DND-41 (cell line): ENCODE results near the gene XIAP.

Experiments used
- ATAC-seq: fragments of 200-7000 bp; cut with Tn5 transposase; 3 replicates; pipeline ENCODE4 v1.9.1; 2021; ENCODE audit warnings: low read depth; ENCODE audit not compliant: insufficient read depth
- DNase-seq: peaks from one replicate; pipeline ENCODE4 v3.0.0-alpha.2; 2020
- H2AFZ ChIP-seq: 2 replicates; pipeline ENCODE4 v1.6.0; 2012; ENCODE audit warnings: low read depth, low read length
- H3K27ac ChIP-seq: 2 replicates; pipeline ENCODE4 v1.5.1; 2012; ENCODE audit warnings: low read length, inconsistent platforms
- H3K27me3 ChIP-seq: fragments of 200-600 bp; sonication (generic); 2 replicates; pipeline ENCODE4 v1.6.0; 2012; ENCODE audit warnings: low read length, mild to moderate bottlenecking, inconsistent platforms; ENCODE audit not compliant: insufficient read depth, poor library complexity
- H3K36me3 ChIP-seq: 2 replicates; pipeline ENCODE4 v1.5.1; 2012; ENCODE audit warnings: low read length, inconsistent platforms; ENCODE audit not compliant: insufficient read depth
- H3K4me1 ChIP-seq: 2 replicates; pipeline ENCODE4 v1.5.1; 2012; ENCODE audit warnings: mild to moderate bottlenecking, low read length; ENCODE audit not compliant: insufficient read depth
- H3K4me2 ChIP-seq: 2 replicates; pipeline ENCODE4 v1.6.0; 2012; ENCODE audit warnings: mild to moderate bottlenecking, moderate library complexity, low read length, inconsistent platforms; ENCODE audit not compliant: insufficient read depth
- H3K4me3 ChIP-seq, 2 experiments: fragments of 200-600 bp in 1 of 2; shearing (Covaris generic) in 1 of 2; 2 replicates each; pipeline ENCODE4 v1.5.1; 2012 to 2016; ENCODE audit warnings: inconsistent platforms in 2 of 2, low read length in 2 of 2, mild to moderate bottlenecking in 2 of 2, low read depth in 1 of 2, moderate library complexity in 1 of 2
- H3K79me2 ChIP-seq: 2 replicates; pipeline ENCODE4 v1.6.0; 2012; ENCODE audit warnings: low read length, inconsistent platforms; ENCODE audit not compliant: insufficient read depth
- H3K9ac ChIP-seq: 2 replicates; pipeline ENCODE4 v1.6.0; 2012; ENCODE audit warnings: low read depth, mild to moderate bottlenecking, inconsistent platforms, low read length, moderate library complexity
- H3K9me3 ChIP-seq: 2 replicates; pipeline ENCODE4 v1.5.1; 2012; ENCODE audit warnings: low read length, moderate library complexity, mild to moderate bottlenecking, inconsistent platforms; ENCODE audit not compliant: insufficient read depth, severe bottlenecking
- H4K20me1 ChIP-seq: 2 replicates; pipeline ENCODE4 v1.6.0; 2012; ENCODE audit warnings: low read length; ENCODE audit not compliant: insufficient read depth
- EZH2 ChIP-seq: IDR thresholded peaks from 3 replicates; pipeline ENCODE4 v1.6.1; 2012; ENCODE audit warnings: borderline replicate concordance, low read depth, mild to moderate bottlenecking, moderate library complexity, low read length, inconsistent platforms; ENCODE audit not compliant: severe bottlenecking
- TF ChIP-seq, protein P1 (sequence below): IDR thresholded peaks from 2 replicates; pipeline ENCODE4 v1.5.1; 2012; ENCODE audit warnings: borderline replicate concordance, low read length, moderate library complexity, mild to moderate bottlenecking; ENCODE audit not compliant: poor library complexity, severe bottlenecking; ENCODE audit errors: extremely low read depth

XIAP gene

GRCh38 chrX:123906557-123907316 lies 46.9 kb downstream of the XIAP start:
- no peak for ATAC-seq
- H3K4me3 ChIP-seq = no peak overlapping the region
- no peak overlapping the region for H2AFZ ChIP-seq
- H4K20me1 ChIP-seq = no peaks in the 10 kb centered on the region
- TF ChIP-seq EZH2 = no peak
- TF ChIP-seq, protein P1, sequence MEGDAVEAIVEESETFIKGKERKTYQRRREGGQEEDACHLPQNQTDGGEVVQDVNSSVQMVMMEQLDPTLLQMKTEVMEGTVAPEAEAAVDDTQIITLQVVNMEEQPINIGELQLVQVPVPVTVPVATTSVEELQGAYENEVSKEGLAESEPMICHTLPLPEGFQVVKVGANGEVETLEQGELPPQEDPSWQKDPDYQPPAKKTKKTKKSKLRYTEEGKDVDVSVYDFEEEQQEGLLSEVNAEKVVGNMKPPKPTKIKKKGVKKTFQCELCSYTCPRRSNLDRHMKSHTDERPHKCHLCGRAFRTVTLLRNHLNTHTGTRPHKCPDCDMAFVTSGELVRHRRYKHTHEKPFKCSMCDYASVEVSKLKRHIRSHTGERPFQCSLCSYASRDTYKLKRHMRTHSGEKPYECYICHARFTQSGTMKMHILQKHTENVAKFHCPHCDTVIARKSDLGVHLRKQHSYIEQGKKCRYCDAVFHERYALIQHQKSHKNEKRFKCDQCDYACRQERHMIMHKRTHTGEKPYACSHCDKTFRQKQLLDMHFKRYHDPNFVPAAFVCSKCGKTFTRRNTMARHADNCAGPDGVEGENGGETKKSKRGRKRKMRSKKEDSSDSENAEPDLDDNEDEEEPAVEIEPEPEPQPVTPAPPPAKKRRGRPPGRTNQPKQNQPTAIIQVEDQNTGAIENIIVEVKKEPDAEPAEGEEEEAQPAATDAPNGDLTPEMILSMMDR = no peak
- no peak overlapping the region for H3K9ac ChIP-seq
- no peaks in the 10 kb centered on the region for H3K79me2 ChIP-seq
- no peaks in the 10 kb centered on the region for H3K27me3 ChIP-seq
- peaks cover 21% of the 10 kb centered on the region for H3K36me3 ChIP-seq
- H3K9me3 ChIP-seq = no peaks in the 10 kb centered on the region
- DNase-seq = no peak
- no peak overlapping the region for H3K27ac ChIP-seq
- H3K4me2 ChIP-seq = no peak overlapping the region
- no peaks in the 10 kb centered on the region for H3K4me1 ChIP-seq

GRCh38 chrX:123909523-123909922 lies 49.7 kb downstream of the XIAP start:
- no peak overlapping the region for H3K4me2 ChIP-seq
- H3K27ac ChIP-seq = no peak overlapping the region
- no peaks in the 10 kb centered on the region for H4K20me1 ChIP-seq
- H3K27me3 ChIP-seq = no peaks in the 10 kb centered on the region
- H3K79me2 ChIP-seq = no peaks in the 10 kb centered on the region
- no peaks in the 10 kb centered on the region for H3K4me1 ChIP-seq
- DNase-seq = no peak
- H3K9me3 ChIP-seq = no peaks in the 10 kb centered on the region
- H3K36me3 ChIP-seq = peaks cover 15% of the 10 kb centered on the region; the same call in 1 of the 2 replicates
- no peak overlapping the region for H2AFZ ChIP-seq
- no peak for ATAC-seq
- no peak overlapping the region for H3K9ac ChIP-seq
- TF ChIP-seq, protein P1 = no peak
- no peak for TF ChIP-seq EZH2
- H3K4me3 ChIP-seq = no peak overlapping the region

GRCh38 chrX:123917069-123917468 lies 57.2 kb downstream of the XIAP start:
- H3K79me2 ChIP-seq = no peaks in the 10 kb centered on the region
- no peaks in the 10 kb centered on the region for H3K36me3 ChIP-seq
- no peaks in the 10 kb centered on the region for H4K20me1 ChIP-seq
- TF ChIP-seq EZH2 = no peak
- TF ChIP-seq, protein P1 = no peak
- DNase-seq = no peak
- H3K9me3 ChIP-seq = no peaks in the 10 kb centered on the region
- H2AFZ ChIP-seq = no peak overlapping the region
- H3K27me3 ChIP-seq = no peaks in the 10 kb centered on the region
- ATAC-seq = no peak
- no peak overlapping the region for H3K4me2 ChIP-seq
- no peaks in the 10 kb centered on the region for H3K4me1 ChIP-seq
- no peak overlapping the region for H3K27ac ChIP-seq
- no peak overlapping the region for H3K4me3 ChIP-seq
- no peak overlapping the region for H3K9ac ChIP-seq
